GM23338 (cell line): Measurements from ENCODE around the gene SLC5A5. TPM values are rescaled to one million over a fixed set of nuclear protein-coding genes. Genes with fewer than 3 reads are reported as not detected.

ENCODE experiments used
- CREB1 ChIP-seq: fragments of 250-450 bp; sonication (Bioruptor Pico); IDR thresholded peaks from 2 replicates; pipeline ENCODE4 v1.5.0; 2020; ENCODE audit warnings: low read depth, mild to moderate bottlenecking, moderate library complexity
- CTCF ChIP-seq, 2 experiments: fragments of 200-600 bp in 1 of 2; sonication (generic) in 1 of 2; conservative IDR thresholded peaks; 2 replicates each; pipeline versions ENCODE4 v1.5.1 to v1.6.1; 2016 to 2017; ENCODE audit warnings: antibody characterized with exemption in 2 of 2, low read depth in 2 of 2, mild to moderate bottlenecking in 2 of 2, moderate library complexity in 1 of 2
- NANOG ChIP-seq: IDR thresholded peaks from 2 replicates; pipeline ENCODE4 v1.6.1; 2016; ENCODE audit warnings: antibody characterized with exemption, borderline replicate concordance
- STAT1 ChIP-seq: IDR thresholded peaks from one replicate; pipeline ENCODE4 v1.6.1; 2016; ENCODE audit warnings: antibody characterized with exemption; ENCODE audit not compliant: unreplicated experiment
- polyA plus RNA-seq: library from polyadenylated mRNA; unstranded; fragments of >200 nt; fragmentation: Nextera tagmentation; extraction: Ambion mirVana; gene quantifications from 2 replicates; pipeline ENCODE4 v1.2.1, GENCODE V29; 2016
- small RNA-seq: library from RNA; depleted of rRNA; stranded (forward); fragments of <200 nt; gene quantifications from one replicate; pipeline ENCODE3, GENCODE V24; 2014; ENCODE audit warnings: low replicate concordance
- total RNA-seq: library from RNA; depleted of rRNA; stranded (reverse); fragments of >200 nt; shearing (Covaris generic); gene quantifications from 2 replicates; pipeline ENCODE4 v1.2.3, GENCODE V29; 2014; rRNA removed

The SLC5A5 gene
- total and polyA plus RNA-seq, 2 experiments from 2014 or later = 1.0 to 2.1 TPM

GRCh38 chr19:17944301-17944700 lies 72.6 kb downstream of the SLC5A5 start (continued):
- TF ChIP-seq NANOG (no peak), STAT1 (no peak), CREB1 (no peak), CTCF (conservative IDR thresholded peaks at IDR 0.05; ENCODE audit: low read depth in 2 of 2) (no peak)

Small RNA genes lying within 50 kb of the gene (small RNA-seq; reads per million reads assigned to genes)
- gene SNORA68 = not detected

Other genes starting within 250 kb of the SLC5A5 start
- gene UNC13A, start 183.6 kb upstream of the SLC5A5 start, total RNA-seq = 25.0 and 30.4 TPM in 2 replicates
- gene UNC13A, start 183.6 kb upstream of the SLC5A5 start, polyA plus RNA-seq = 8.7 and 9.5 TPM in 2 replicates
- gene MAP1S, start 152.5 kb upstream of the SLC5A5 start, total RNA-seq = 67.6 and 102 TPM in 2 replicates
- gene MAP1S, start 152.5 kb upstream of the SLC5A5 start, polyA plus RNA-seq = 104 and 118 TPM in 2 replicates
- 22.4 and 42.3 TPM in 2 replicates for gene FCHO1, start 120.5 kb upstream of the SLC5A5 start, total RNA-seq
- gene FCHO1, start 120.5 kb upstream of the SLC5A5 start, polyA plus RNA-seq = 14.9 and 18.5 TPM in 2 replicates
- gene B3GNT3, start 76.8 kb upstream of the SLC5A5 start, total RNA-seq = 1.0 and 1.9 TPM in 2 replicates
- 0.90 and 0.99 TPM in 2 replicates for gene B3GNT3, start 76.8 kb upstream of the SLC5A5 start, polyA plus RNA-seq
- gene INSL3, start 50.4 kb upstream of the SLC5A5 start, total RNA-seq = not detected in 2 replicates
- 0.76 and 1.5 TPM in 2 replicates for gene INSL3, start 50.4 kb upstream of the SLC5A5 start, polyA plus RNA-seq
- gene JAK3, start 24.0 kb upstream of the SLC5A5 start, total RNA-seq = 4.2 and 5.4 TPM in 2 replicates
- 2.8 and 2.9 TPM in 2 replicates for gene JAK3, start 24.0 kb upstream of the SLC5A5 start, polyA plus RNA-seq
- 1,233 and 1,314 TPM in 2 replicates for gene RPL18A, start 12.0 kb upstream of the SLC5A5 start, total RNA-seq
- gene RPL18A, start 12.0 kb upstream of the SLC5A5 start, polyA plus RNA-seq = 2,829 and 2,918 TPM in 2 replicates
- 55.0 and 56.0 TPM in 2 replicates for gene CCDC124, start 61.1 kb downstream of the SLC5A5 start, total RNA-seq
- 182 and 194 TPM in 2 replicates for gene CCDC124, start 61.1 kb downstream of the SLC5A5 start, polyA plus RNA-seq
- gene KCNN1, start 95.2 kb downstream of the SLC5A5 start, total RNA-seq = 12.4 and 29.8 TPM in 2 replicates
- gene KCNN1, start 95.2 kb downstream of the SLC5A5 start, polyA plus RNA-seq = 2.2 and 3.3 TPM in 2 replicates
- 7.1 and 18.7 TPM in 2 replicates for gene ARRDC2, start 136.2 kb downstream of the SLC5A5 start, total RNA-seq
- 2.4 and 3.2 TPM in 2 replicates for gene ARRDC2, start 136.2 kb downstream of the SLC5A5 start, polyA plus RNA-seq
- not detected in 2 replicates for gene IL12RB1, start 215.0 kb downstream of the SLC5A5 start, total RNA-seq
- gene IL12RB1, start 215.0 kb downstream of the SLC5A5 start, polyA plus RNA-seq = not detected in 2 replicates
- 8.8 and 9.9 TPM in 2 replicates for gene MAST3, start 225.8 kb downstream of the SLC5A5 start, total RNA-seq
- gene MAST3, start 225.8 kb downstream of the SLC5A5 start, polyA plus RNA-seq = 5.6 and 6.3 TPM in 2 replicates